Spleen (tissue), 11 donors: ENCODE data around the gene TANC1. TPM values are rescaled to one million over a fixed set of nuclear protein-coding genes. Genes with fewer than 3 reads are reported as not detected.
A peak's percentile ranks its signal among the peaks of the same experiment; 100 is the strongest.

Source experiments
- DNase-seq: peaks from one replicate; pipeline ENCODE4 v3.0.0-alpha.2; 2020
- H3K27ac ChIP-seq, 8 donors: fragments of 200-600 bp; sonication (generic) in 7 of 8; 1 replicate in 4 of 8; 2 replicates in 4 of 8; pipeline versions ENCODE4 v1.5.0 to v1.8.0; 2016 to 2021; ENCODE audit warnings: inconsistent platforms in 4 of 8, mild to moderate bottlenecking in 4 of 8, moderate library complexity in 1 of 8
- H3K27me3 ChIP-seq, 7 donors: fragments of 200-600 bp; sonication (generic) in 6 of 7; replicated peaks in 1 of 7; 1 replicate in 4 of 7; 2 replicates in 3 of 7; pipeline versions ENCODE4 v1.5.0 to v1.8.0; 2016 to 2021; ENCODE audit warnings: inconsistent platforms in 3 of 7, mild to moderate bottlenecking in 1 of 7
- H3K36me3 ChIP-seq, 6 donors: fragments of 200-600 bp; sonication (generic) in 5 of 6; 1 replicate in 4 of 6; 2 replicates in 2 of 6; pipeline versions ENCODE4 v1.5.0 to v1.8.0; 2016 to 2021; ENCODE audit warnings: inconsistent platforms in 2 of 6
- H3K4me1 ChIP-seq, 6 donors: fragments of 200-600 bp; sonication (generic) in 5 of 6; 1 replicate in 3 of 6; 2 replicates in 3 of 6; pipeline versions ENCODE4 v1.5.0 to v1.8.0; 2016 to 2021; ENCODE audit warnings: inconsistent platforms in 3 of 6
- H3K4me3 ChIP-seq, 8 donors: fragments of 200-600 bp; sonication (generic) in 7 of 8; 1 replicate in 4 of 8; 2 replicates in 4 of 8; pipeline versions ENCODE4 v1.5.0 to v1.8.0; 2016 to 2021; ENCODE audit warnings: inconsistent platforms in 4 of 8, mild to moderate bottlenecking in 4 of 8, moderate library complexity in 2 of 8
- H3K9me3 ChIP-seq, 8 donors: fragments of 200-600 bp; sonication (generic) in 7 of 8; 1 replicate in 4 of 8; 2 replicates in 4 of 8; pipeline versions ENCODE4 v1.5.0 to v1.8.0; 2016 to 2021; ENCODE audit warnings: inconsistent platforms in 4 of 8
- CTCF ChIP-seq, 11 experiments: fragments of 200-600 bp in 7 of 11; fragments of 450-650 bp in 4 of 11; sonication (generic) in 4 of 11; IDR thresholded peaks in 8 of 11; conservative IDR thresholded peaks in 3 of 11; 1 replicate in 7 of 11; 2 replicates in 4 of 11; pipeline versions ENCODE4 v1.4.0 to v1.8.0; 2016 to 2021; ENCODE audit warnings: antibody characterized with exemption in 11 of 11, inconsistent platforms in 4 of 11, mild to moderate bottlenecking in 1 of 11
- POLR2A ChIP-seq, 3 donors: fragments of 450-650 bp; IDR thresholded peaks; one replicate each; pipeline ENCODE4 v1.5.1; 2017; ENCODE audit warnings: antibody characterized with exemption in 3 of 3, mild to moderate bottlenecking in 1 of 3
- POLR2AphosphoS5 ChIP-seq, 3 donors: sonication (generic); formaldehyde crosslinking; IDR thresholded peaks; one replicate each; pipeline ENCODE4 v1.5.1; 2017; ENCODE audit warnings: antibody characterized with exemption in 3 of 3
- WGBS, 5 donors: extraction: QIAGEN DNeasy Blood & Tissue Kit in 3 of 5; methylation state at CpG; one replicate each; pipeline versions ENCODE4 v1.1.5 to v1.1.7; 2013 to 2018; 5-methylcytosine and 5-hydroxymethylcytosine counted together
- intact Hi-C: fragments of 100-400 bp; cut with DNase I; formaldehyde crosslinking; loops from one replicate; pipeline ENCODE4 v1.15.0; 2023; ENCODE audit warnings: low total_unique reads
- polyA plus RNA-seq, 3 donors: library from polyadenylated mRNA; stranded (reverse); fragments of 200-250 nt; gene quantifications; one replicate each; pipeline ENCODE4 v1.2.1, GENCODE V29; 2013
- total RNA-seq, 7 donors: library from RNA; depleted of rRNA in 3 of 7; stranded (reverse); fragments of >200 nt in 3 of 7; fragmentation: NEBNext Ultra II Directional in 4 of 7; extraction: Animal tissue kit (Norgen Biotek cat#: 25700) in 4 of 7; gene quantifications; one replicate each; pipeline versions ENCODE4 v1.1.0 to v1.2.1, GENCODE V29; 2016 to 2021
- donor health status: healthy with polysubstance abuse.
- donor health status: DM: no; HTN: no; CAD: no; lungs with moderate emphysema.
- donor health status: DM: no; HTN: no; CAD: no.
- donor health status: Bipolar disorder and iron deficiency.
- donor health status: healthy.
- donor health status: DM: no; HTN: no; CAD: no.
- donor health status: DM: yes; HTN: yes; CAD: no.

The TANC1 gene
- total and polyA plus RNA-seq, 10 donors = 3.1 to 28.2 (median 21.7) TPM

GRCh38 chr2:159202568-159203071, 234.2 kb downstream of the TANC1 start:
- H3K36me3 ChIP-seq = peaks cover 0 to 51% (median 2%) of the 10 kb centered on the region in 6 donors
- peak overlapping the region in 1 of 8 donors; percentile 55 for H3K27ac ChIP-seq
- no peak for TF ChIP-seq POLR2A (IDR thresholded peaks at IDR 0.05)
- TF ChIP-seq POLR2AphosphoS5 (IDR thresholded peaks at IDR 0.05) = no peak
- no peak for TF ChIP-seq CTCF (IDR thresholded peaks at IDR 0.05 in 8 of 11, conservative IDR thresholded peaks at IDR 0.05 in 3 of 11)
- WGBS, 5 donors = 88 to 93% (median 90%) methylated on average over 4 of the region's 4 CpGs
- peaks cover 0 to 22% (median 13%) of the 10 kb centered on the region in 6 donors for H3K4me1 ChIP-seq
- H3K4me3 ChIP-seq = no peak overlapping the region
- H3K9me3 ChIP-seq = no peaks in the 10 kb centered on the region
- intact Hi-C loops = no loop called here
- no peak for DNase-seq
- no peaks in the 10 kb centered on the region for H3K27me3 ChIP-seq

- peak; percentile 43 for DNase-seq
- no peak overlapping the region for H3K27ac ChIP-seq
- TF ChIP-seq POLR2AphosphoS5 (IDR thresholded peaks at IDR 0.05) = no peak
- no peak for TF ChIP-seq POLR2A (IDR thresholded peaks at IDR 0.05)
- no peak for TF ChIP-seq CTCF (IDR thresholded peaks at IDR 0.05 in 8 of 11, conservative IDR thresholded peaks at IDR 0.05 in 3 of 11)
- peaks cover 0 to 36% (median 21%) of the 10 kb centered on the region in 6 donors for H3K4me1 ChIP-seq
- H3K36me3 ChIP-seq = peaks cover 0 to 33% (median 0%) of the 10 kb centered on the region in 6 donors
- 93 to 95% (median 93%) methylated on average over 12 to 15 of the region's 15 CpGs for WGBS, 5 donors
- H3K27me3 ChIP-seq = no peaks in the 10 kb centered on the region
- no peaks in the 10 kb centered on the region for H3K9me3 ChIP-seq
- intact Hi-C loops = no loop called here
- H3K4me3 ChIP-seq = no peak overlapping the region
These were observed 236.1 kb downstream of the TANC1 start for GRCh38 chr2:159204381-159205144.

GRCh38 chr2:159206736-159207380, 238.4 kb downstream of the TANC1 start:
- Histone ChIP-seq H3K27me3 (no peaks in the 10 kb centered on the region), H3K9me3 (no peaks in the 10 kb centered on the region), H3K36me3 (peaks cover 0 to 16% (median 0%) of the 10 kb centered on the region in 6 donors), H3K4me1 (peaks cover 0 to 38% (median 30%) of the 10 kb centered on the region in 6 donors), H3K27ac (no peak overlapping the region), H3K4me3 (no peak overlapping the region)
- intact Hi-C loops = no loop called here
- DNase-seq = no peak
- TF ChIP-seq POLR2AphosphoS5 (IDR thresholded peaks at IDR 0.05) = no peak
- no peak for TF ChIP-seq POLR2A (IDR thresholded peaks at IDR 0.05)
- no peak for TF ChIP-seq CTCF (IDR thresholded peaks at IDR 0.05 in 8 of 11, conservative IDR thresholded peaks at IDR 0.05 in 3 of 11)
- 93 to 96% (median 94%) methylated on average over 6 of the region's 6 CpGs for WGBS, 5 donors

- Histone ChIP-seq H3K4me3 (no peak overlapping the region), H3K4me1 (peaks cover 0 to 34% (median 25%) of the 10 kb centered on the region in 6 donors), H3K36me3 (peaks cover 0 to 16% (median 0%) of the 10 kb centered on the region in 6 donors), H3K27me3 (no peaks in the 10 kb centered on the region), H3K9me3 (no peaks in the 10 kb centered on the region), H3K27ac (peak overlapping the region in 1 of 8 donors; percentile 85)
- 68 to 94% (median 89%) methylated on average over 5 of the region's 5 CpGs for WGBS, 5 donors
- TF ChIP-seq POLR2A (IDR thresholded peaks at IDR 0.05) = no peak
- TF ChIP-seq CTCF (IDR thresholded peaks at IDR 0.05 in 8 of 11, conservative IDR thresholded peaks at IDR 0.05 in 3 of 11) = no peak
- TF ChIP-seq POLR2AphosphoS5 (IDR thresholded peaks at IDR 0.05) = no peak
- intact Hi-C loops = no loop called here
- DNase-seq = no peak
These were observed 240.0 kb downstream of the TANC1 start for GRCh38 chr2:159208438-159208837.
